Endodermal cell (in vitro differentiated cells): ENCODE results near the gene MEGF11. TPM values are rescaled to one million over a fixed set of nuclear protein-coding genes. Genes with fewer than 3 reads are reported as not detected.

Experiments used
- DNase-seq: peaks from one replicate; pipeline ENCODE4 v3.0.0-alpha.2; 2017
- H3K27ac ChIP-seq: 2 replicates; pipeline ENCODE4 v1.5.1; 2013; ENCODE audit warnings: mild to moderate bottlenecking, low read depth, low read length, moderate library complexity
- H3K27me3 ChIP-seq: 2 replicates; pipeline ENCODE4 v1.6.1; 2013; ENCODE audit warnings: mild to moderate bottlenecking, low read length, moderate library complexity; ENCODE audit not compliant: insufficient read depth, control insufficient read depth, poor library complexity, severe bottlenecking
- H3K36me3 ChIP-seq: 2 replicates; pipeline ENCODE4 v1.7.0; 2013; ENCODE audit warnings: mild to moderate bottlenecking, low read length, moderate library complexity; ENCODE audit not compliant: control insufficient read depth, insufficient read depth
- H3K4me1 ChIP-seq: one replicate; pipeline ENCODE4 v1.7.0; 2013; ENCODE audit warnings: low read length; ENCODE audit not compliant: control insufficient read depth, insufficient read depth
- H3K4me3 ChIP-seq: 2 replicates; pipeline ENCODE4 v1.5.1; 2013; ENCODE audit warnings: mild to moderate bottlenecking, low read length, moderate library complexity
- H3K9ac ChIP-seq: 2 replicates; pipeline ENCODE4 v1.6.1; 2013; ENCODE audit warnings: mild to moderate bottlenecking, low read length, moderate library complexity; ENCODE audit not compliant: poor library complexity, severe bottlenecking; ENCODE audit errors: extremely low read depth
- H3K9me3 ChIP-seq: 2 replicates; pipeline ENCODE4 v1.6.1; 2013; ENCODE audit warnings: mild to moderate bottlenecking, low read length, moderate library complexity; ENCODE audit not compliant: control insufficient read depth
- H3K27ac Mint-ChIP-seq: 2 replicates; pipeline ENCODE4 v1.8.0; 2020; ENCODE audit warnings: mixed read lengths
- H3K27me3 Mint-ChIP-seq: 2 replicates; pipeline ENCODE4 v1.8.0; 2021; ENCODE audit warnings: mild to moderate bottlenecking, mixed read lengths; ENCODE audit not compliant: insufficient read depth
- H3K36me3 Mint-ChIP-seq: 2 replicates; pipeline ENCODE4 v1.8.0; 2020; ENCODE audit warnings: low read depth, mixed read lengths
- H3K4me1 Mint-ChIP-seq: 2 replicates; pipeline ENCODE4 v1.8.0; 2020; ENCODE audit warnings: mixed read lengths
- H3K4me3 Mint-ChIP-seq: 2 replicates; pipeline ENCODE4 v1.8.0; 2020; ENCODE audit warnings: mild to moderate bottlenecking, moderate library complexity, mixed read lengths
- H3K9me3 Mint-ChIP-seq: 2 replicates; pipeline ENCODE4 v1.8.0; 2020; ENCODE audit warnings: mild to moderate bottlenecking, mixed read lengths
- WGBS, 2 experiments: methylation state at CpG; one replicate each; pipeline versions ENCODE4 v1.1.5 to v1.1.7; 2013; ENCODE audit warnings: missing lambda C conversion rate in 2 of 2, mixed read lengths in 1 of 2; ENCODE audit not compliant: insufficient coverage in 1 of 2, insufficient read length in 1 of 2; 5-methylcytosine and 5-hydroxymethylcytosine counted together
- total RNA-seq, 2 donors: library from RNA; stranded (reverse); fragmentation: NEBNext Ultra II Directional in 1 of 2; extraction: Animal tissue kit (Norgen Biotek cat#: 25700) in 1 of 2; gene quantifications; 2 replicates in 1 of 2; 3 replicates in 1 of 2; pipeline ENCODE4 v1.2.1, GENCODE V29; 2021
- TF ChIP-seq, protein P1 (sequence below): fragments of 200-600 bp; sonication (generic); conservative IDR thresholded peaks from 2 replicates; pipeline ENCODE4 v1.5.0; 2021; ENCODE audit warnings: antibody characterized with exemption, mild to moderate bottlenecking

The MEGF11 gene
- total RNA-seq, 2 donors from 2014 or later, result 0.73 to 1.2 TPM

GRCh38 chr15:65883571-65883970 lies 370.0 kb downstream of the MEGF11 start:
- Mint-ChIP-seq H3K27ac (no peak overlapping the region), H3K9me3 (no peaks in the 10 kb centered on the region), H3K36me3 (peaks cover 63% of the 10 kb centered on the region), H3K4me3 (no peak overlapping the region), H3K4me1 (peaks cover 21% of the 10 kb centered on the region), H3K27me3 (no peaks in the 10 kb centered on the region)
- Histone ChIP-seq H3K27me3 (no peaks in the 10 kb centered on the region), H3K4me3 (no peak overlapping the region), H3K36me3 (peaks cover 98% of the 10 kb centered on the region), H3K9me3 (no peaks in the 10 kb centered on the region), H3K9ac (no peak overlapping the region), H3K4me1 (no peaks in the 10 kb centered on the region), H3K27ac (no peak overlapping the region)
- WGBS, 2 experiments, result 83 to 90% methylated on average over 3 to 6 of the region's 6 CpGs
- TF ChIP-seq, protein P1, sequence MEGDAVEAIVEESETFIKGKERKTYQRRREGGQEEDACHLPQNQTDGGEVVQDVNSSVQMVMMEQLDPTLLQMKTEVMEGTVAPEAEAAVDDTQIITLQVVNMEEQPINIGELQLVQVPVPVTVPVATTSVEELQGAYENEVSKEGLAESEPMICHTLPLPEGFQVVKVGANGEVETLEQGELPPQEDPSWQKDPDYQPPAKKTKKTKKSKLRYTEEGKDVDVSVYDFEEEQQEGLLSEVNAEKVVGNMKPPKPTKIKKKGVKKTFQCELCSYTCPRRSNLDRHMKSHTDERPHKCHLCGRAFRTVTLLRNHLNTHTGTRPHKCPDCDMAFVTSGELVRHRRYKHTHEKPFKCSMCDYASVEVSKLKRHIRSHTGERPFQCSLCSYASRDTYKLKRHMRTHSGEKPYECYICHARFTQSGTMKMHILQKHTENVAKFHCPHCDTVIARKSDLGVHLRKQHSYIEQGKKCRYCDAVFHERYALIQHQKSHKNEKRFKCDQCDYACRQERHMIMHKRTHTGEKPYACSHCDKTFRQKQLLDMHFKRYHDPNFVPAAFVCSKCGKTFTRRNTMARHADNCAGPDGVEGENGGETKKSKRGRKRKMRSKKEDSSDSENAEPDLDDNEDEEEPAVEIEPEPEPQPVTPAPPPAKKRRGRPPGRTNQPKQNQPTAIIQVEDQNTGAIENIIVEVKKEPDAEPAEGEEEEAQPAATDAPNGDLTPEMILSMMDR, result no peak
- no peak for DNase-seq

DNA sequence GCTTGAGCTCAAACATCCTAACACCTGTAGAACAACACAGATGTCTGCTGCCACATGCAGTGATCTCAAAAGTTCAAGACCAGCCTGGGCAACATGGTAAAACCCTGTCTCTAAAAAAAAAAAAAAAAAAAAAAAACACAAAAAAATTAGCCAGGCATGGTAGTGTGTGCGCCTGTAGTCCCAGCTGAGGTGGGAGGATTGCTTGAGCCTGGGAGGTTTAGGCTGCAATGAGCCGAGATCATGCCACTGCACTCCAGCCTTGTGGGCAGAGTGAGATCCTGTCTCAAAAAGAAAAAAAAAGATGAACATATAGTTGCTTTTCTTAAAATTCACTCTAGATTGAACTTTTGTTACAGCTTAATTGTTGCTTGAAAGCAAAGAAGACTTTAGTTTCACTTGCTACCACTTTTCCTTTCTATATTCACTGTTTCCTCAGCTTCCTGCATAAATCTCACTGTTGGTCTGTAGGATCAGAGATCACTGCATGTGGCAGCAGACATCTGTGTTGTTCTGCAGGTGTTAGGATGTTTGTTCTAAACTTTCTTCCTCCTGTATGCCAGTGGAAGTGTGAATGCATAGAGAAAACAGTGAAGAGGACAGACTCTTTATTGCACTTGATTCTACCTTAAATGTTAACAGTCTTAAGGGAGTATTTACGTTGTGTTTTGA lies 371.6 kb downstream of the MEGF11 start:
- H3K36me3 Mint-ChIP-seq, result peaks cover 59% of the 10 kb centered on the region
- H3K36me3 ChIP-seq, result peaks cover 98% of the 10 kb centered on the region
- no peak overlapping the region for H3K4me3 Mint-ChIP-seq
- H3K27ac Mint-ChIP-seq, result no peak overlapping the region
- no peaks in the 10 kb centered on the region for H3K4me1 ChIP-seq
- no peaks in the 10 kb centered on the region for H3K9me3 ChIP-seq
- H3K4me3 ChIP-seq, result no peak overlapping the region
- peaks cover 21% of the 10 kb centered on the region for H3K4me1 Mint-ChIP-seq
- H3K27ac ChIP-seq, result no peak overlapping the region
- WGBS, 2 experiments, result 90 to 96% methylated on average over 2 to 3 of the region's 3 CpGs
- TF ChIP-seq, protein P1, result no peak
- no peaks in the 10 kb centered on the region for H3K27me3 ChIP-seq
- no peaks in the 10 kb centered on the region for H3K27me3 Mint-ChIP-seq
- no peak overlapping the region for H3K9ac ChIP-seq
- H3K9me3 Mint-ChIP-seq, result no peaks in the 10 kb centered on the region
- no peak for DNase-seq

- no peaks in the 10 kb centered on the region for H3K4me1 ChIP-seq
- 94 to 97% methylated on average over 3 of the region's 3 CpGs for WGBS, 2 experiments
- H3K4me3 ChIP-seq, result no peak overlapping the region
- Mint-ChIP-seq H3K4me3 (no peak overlapping the region), H3K4me1 (peaks cover 4% of the 10 kb centered on the region), H3K27me3 (no peaks in the 10 kb centered on the region), H3K36me3 (peaks cover 50% of the 10 kb centered on the region), H3K27ac (no peak overlapping the region), H3K9me3 (no peaks in the 10 kb centered on the region)
- H3K27me3 ChIP-seq, result no peaks in the 10 kb centered on the region
- no peak overlapping the region for H3K27ac ChIP-seq
- TF ChIP-seq, protein P1, result no peak
- no peak overlapping the region for H3K9ac ChIP-seq
- no peak for DNase-seq
- no peaks in the 10 kb centered on the region for H3K9me3 ChIP-seq
- H3K36me3 ChIP-seq, result peaks cover 67% of the 10 kb centered on the region
These were observed 375.8 kb downstream of the MEGF11 start for GRCh38 chr15:65877749-65878148.
